Placental epithelial cell (primary cell): ENCODE measurements around the gene IFNA4. TPM values are rescaled to one million over a fixed set of nuclear protein-coding genes. Genes with fewer than 3 reads are reported as not detected.

Experiments used
- small RNA-seq: library from RNA; depleted of rRNA; stranded (forward); fragments of <200 nt; gene quantifications from one replicate; pipeline ENCODE3, GENCODE V24; 2012
- total RNA-seq: library from RNA; depleted of rRNA; stranded (reverse); fragments of >200 nt; gene quantifications from 2 replicates; pipeline ENCODE4 v1.2.3, GENCODE V29; 2012

Gene IFNA4
- total RNA-seq = not detected in 2 replicates

DNA sequence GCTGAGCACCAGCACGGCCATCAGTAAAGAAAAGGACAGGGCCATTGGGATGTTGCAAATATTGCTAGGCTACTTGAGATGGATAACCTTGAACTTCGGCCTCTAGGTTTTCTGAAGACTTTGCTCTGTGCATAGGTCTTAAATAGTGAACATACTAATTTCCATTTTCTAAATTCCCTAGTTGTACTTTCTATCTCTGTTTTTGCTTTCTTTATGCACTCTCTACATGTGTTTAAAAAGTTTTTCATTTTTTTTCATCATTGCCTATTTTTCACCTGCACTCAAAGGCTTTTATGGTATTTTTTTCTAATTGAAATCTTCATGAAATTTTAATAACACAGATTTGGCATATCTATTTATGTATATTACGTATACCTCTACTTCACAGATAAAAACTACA is at the start of gene IFNA4:
Gene IFNA4, minus strand, starts transcription at position 101 of the 400 bp plus-strand sequence. Its CDS starts 56 bp downstream, at position 45.

DNA sequence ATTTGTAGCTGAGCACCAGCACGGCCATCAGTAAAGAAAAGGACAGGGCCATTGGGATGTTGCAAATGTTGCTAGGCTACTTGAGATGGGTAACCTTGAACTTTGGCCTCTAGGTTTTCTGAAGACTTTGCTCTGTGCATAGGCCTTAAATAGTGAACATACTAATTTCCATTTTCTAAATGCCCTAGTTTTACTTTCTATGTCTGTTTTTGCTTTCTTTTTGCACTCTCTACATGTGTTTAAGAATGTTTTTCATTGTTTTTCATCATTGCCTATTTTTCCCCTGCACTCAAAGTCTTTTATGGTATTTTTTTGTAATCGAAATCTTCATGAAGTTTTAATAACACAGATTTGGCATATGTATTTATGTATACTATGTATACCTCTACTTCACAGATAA is 40.7 kb upstream of the IFNA4 start, which contains the start of gene IFNA17:
Gene IFNA17, minus strand, starts transcription at position 101 of the 400 bp plus-strand sequence. Its CDS starts 49 bp downstream, at position 52.

DNA sequence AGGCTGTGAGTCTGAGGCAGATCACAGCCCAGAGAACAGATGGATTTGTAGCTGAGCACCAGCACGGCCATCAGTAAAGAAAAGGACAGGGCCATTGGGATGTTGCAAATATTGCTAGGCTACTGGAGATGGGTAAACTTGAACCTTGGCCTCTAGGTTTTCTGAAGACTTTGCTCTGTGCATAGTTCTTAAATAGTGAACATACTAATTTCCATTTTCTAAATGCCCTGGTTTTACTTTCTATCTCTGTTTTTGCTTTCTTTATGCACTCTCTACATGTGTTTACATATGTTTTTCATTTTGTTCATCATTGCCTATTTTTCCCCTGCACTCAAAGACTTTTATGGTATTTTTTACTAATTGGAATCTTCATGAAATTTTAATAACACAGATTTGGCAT is 29.8 kb upstream of the IFNA4 start, which contains the start of gene IFNA16:
Gene IFNA16, minus strand, starts transcription at position 101 of the 400 bp plus-strand sequence. Its CDS starts 6 bp downstream, at position 95.

DNA sequence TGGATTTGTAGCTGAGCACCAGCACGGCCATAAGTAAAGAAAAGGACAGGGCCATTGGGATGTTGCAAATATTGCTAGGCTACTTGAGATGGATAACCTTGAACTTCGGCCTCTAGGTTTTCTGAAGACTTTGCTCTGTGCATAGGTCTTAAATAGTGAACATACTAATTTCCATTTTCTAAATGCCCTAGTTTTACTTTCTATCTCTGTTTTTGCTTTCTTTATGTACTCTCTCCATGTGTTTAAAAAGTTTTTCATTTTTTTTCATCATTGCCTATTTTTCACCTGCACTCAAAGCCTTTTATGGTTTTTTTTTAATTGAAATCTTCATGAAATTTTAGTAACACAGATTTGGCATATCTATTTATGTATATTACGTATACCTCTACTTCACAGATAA is 19.7 kb upstream of the IFNA4 start, which contains the start of gene IFNA10:
Gene IFNA10, minus strand, starts transcription at position 101 of the 400 bp plus-strand sequence. Its CDS starts 46 bp downstream, at position 55.

DNA sequence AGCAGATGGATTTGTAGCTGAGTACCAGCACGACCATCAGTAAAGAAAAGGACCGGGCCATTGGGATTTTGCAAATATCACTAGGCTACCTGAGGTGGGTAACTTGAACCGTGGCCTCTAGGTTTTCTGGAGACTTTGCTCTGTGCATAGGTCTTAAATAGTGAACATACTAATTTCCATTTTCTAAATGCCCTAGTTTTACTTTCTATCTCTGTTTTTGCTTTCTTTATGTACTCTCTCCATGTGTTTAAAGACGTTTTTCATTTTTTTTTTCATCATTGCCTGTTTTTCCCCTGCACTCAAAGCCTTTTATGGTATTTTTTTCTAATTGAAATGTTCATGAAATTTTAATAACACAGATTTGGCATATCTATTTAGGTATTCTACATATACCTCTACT is 14.7 kb upstream of the IFNA4 start, which contains the start of gene IFNA7:
Gene IFNA7, minus strand, starts transcription at position 101 of the 400 bp plus-strand sequence. Its CDS starts 40 bp downstream, at position 61.

DNA sequence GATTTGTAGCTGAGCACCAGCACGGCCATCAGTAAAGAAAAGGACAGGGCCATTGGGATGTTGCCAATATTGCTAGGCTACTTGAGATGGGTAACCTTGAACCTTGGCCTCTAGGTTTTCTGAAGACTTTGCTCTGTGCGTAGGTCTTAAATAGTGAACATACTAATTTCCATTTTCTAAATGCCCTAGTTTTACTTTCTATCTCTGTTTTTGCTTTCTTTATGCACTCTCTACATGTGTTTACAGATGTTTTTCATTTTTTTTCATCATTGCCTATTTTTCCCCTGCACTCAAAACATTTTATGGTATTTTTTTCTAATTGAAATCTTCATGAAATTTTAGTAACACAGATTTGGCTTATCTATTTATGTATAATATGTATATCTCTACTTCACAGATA is 20.8 kb downstream of the IFNA4 start, which contains the start of gene IFNA21:
Gene IFNA21, minus strand, starts transcription at position 101 of the 400 bp plus-strand sequence. Its CDS starts 48 bp downstream, at position 53.

DNA sequence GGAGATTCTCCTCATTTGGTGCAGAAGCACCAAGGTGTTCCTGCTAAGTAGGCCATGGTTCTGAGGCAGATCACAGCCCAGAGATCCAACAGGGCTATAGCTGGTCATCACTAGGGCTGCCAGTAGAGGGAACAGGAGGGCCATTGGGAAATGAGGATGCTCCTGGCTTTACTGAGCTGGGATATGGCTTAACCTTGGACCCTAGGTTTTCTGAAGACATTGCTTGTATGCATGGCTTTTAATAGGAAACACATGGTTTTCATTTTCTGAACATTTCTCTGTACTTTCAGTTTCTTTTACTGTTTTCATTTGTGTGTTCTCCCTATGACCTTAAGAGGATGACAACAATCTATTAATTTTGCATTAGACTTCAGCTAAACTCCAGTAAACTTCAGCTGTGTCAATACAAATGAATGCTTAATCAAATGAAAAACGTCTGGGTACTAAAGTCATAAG is 45.9 kb downstream of the IFNA4 start, which contains the start of gene IFNW1:
Gene IFNW1, minus strand, starts transcription at position 406 of the 456 bp plus-strand sequence. Its CDS starts 262 bp downstream, at position 144.

Small RNA genes within 50 kb of the gene (small RNA-seq; reads per million reads assigned to genes)
- not detected for gene RF00019

Other genes starting within 250 kb of the IFNA4 start
- gene HACD4, start 155.9 kb downstream of the IFNA4 start, total RNA-seq = 25.9 and 30.0 TPM in 2 replicates
- not detected in 2 replicates for gene IFNB1, start 109.6 kb downstream of the IFNA4 start, total RNA-seq
- gene IFNW1, start 45.8 kb downstream of the IFNA4 start, total RNA-seq = not detected in 2 replicates
- not detected in 2 replicates for gene IFNA21, start 20.9 kb downstream of the IFNA4 start, total RNA-seq
- not detected in 2 replicates for gene IFNA7, start 14.6 kb upstream of the IFNA4 start, total RNA-seq
- not detected in 2 replicates for gene IFNA10, start 19.6 kb upstream of the IFNA4 start, total RNA-seq
- not detected in 2 replicates for gene IFNA16, start 29.7 kb upstream of the IFNA4 start, total RNA-seq
- gene IFNA17, start 40.6 kb upstream of the IFNA4 start, total RNA-seq = not detected in 2 replicates
- gene IFNA14, start 52.4 kb upstream of the IFNA4 start, total RNA-seq = not detected in 2 replicates
- not detected in 2 replicates for gene IFNA5, start 117.7 kb upstream of the IFNA4 start, total RNA-seq
- 34.2 and 43.8 TPM in 2 replicates for gene KLHL9, start 147.8 kb upstream of the IFNA4 start, total RNA-seq
- gene IFNA6, start 163.3 kb upstream of the IFNA4 start, total RNA-seq = not detected in 2 replicates
- under 0.01 TPM in 1 of 2 replicates, not detected in the other for gene IFNA13, start 180.5 kb upstream of the IFNA4 start, total RNA-seq
- gene IFNA2, start 197.8 kb upstream of the IFNA4 start, total RNA-seq = not detected in 2 replicates
- not detected in 2 replicates for gene IFNA8, start 221.5 kb upstream of the IFNA4 start, total RNA-seq